ENCODE data around the gene IZUMO1.

IZUMO1 gene

DNA sequence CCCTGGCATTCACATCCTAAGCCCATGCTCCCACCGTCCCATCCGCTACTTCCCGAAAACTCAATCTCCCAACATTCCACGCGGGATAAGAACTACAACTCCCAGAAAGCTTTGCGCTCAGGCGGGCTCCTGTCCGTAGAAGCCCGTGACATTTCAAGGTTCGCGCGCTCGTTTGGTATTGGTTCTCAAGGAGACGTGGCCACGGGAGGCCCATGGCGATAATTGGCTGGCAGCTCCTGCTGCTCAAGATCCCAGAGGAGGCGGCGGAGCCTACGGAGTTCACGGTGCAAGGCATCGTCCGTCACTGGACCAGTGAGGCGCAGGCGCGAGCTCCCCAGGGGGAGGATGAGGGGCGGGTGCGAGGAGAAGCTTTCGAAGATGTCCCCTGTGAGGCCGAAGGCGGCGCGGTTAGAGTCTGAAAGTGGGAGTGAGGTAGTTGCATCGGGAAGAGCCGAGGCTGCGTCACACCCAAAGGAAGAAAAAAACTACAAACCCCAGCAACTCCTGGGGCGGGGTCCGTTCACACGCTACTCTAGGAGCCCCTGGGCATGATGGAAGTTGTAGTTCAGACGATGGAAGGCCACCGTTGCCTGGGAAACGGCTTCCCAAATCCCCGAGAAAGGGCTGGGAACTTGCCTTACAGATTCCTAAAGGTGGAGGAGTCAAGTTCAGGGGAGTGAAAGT is 26.0 kb downstream of the IZUMO1 start:
- Histone ChIP-seq H3K9me3 (ENCODE audit: control insufficient read depth, low read length) (no peaks in the 10 kb centered on the region), H2BK12ac (ENCODE audit: low read length in 2 of 2) (peak overlapping the region in 1 of 2 experiments; percentile 21), H3K27ac (ENCODE audit: low read length, poor library complexity, severe bottlenecking) (peak overlapping the region; percentile 75), H3K4me1 (ENCODE audit: control insufficient read depth, insufficient read depth, low read depth, low read length) (peaks cover 13% of the 10 kb centered on the region), H3K23ac (ENCODE audit: low read length in 2 of 2) (no peak overlapping the region), H3K36me3 (ENCODE audit: control insufficient read depth in 1 of 2, insufficient read depth in 2 of 2, low read depth in 1 of 2, low read length in 2 of 2) (no peaks in the 10 kb centered on the region), H3K14ac (ENCODE audit: low read length in 2 of 2) (no peak overlapping the region), H3K4me2 (ENCODE audit: low read length, poor library complexity, severe bottlenecking) (peak overlapping the region; percentile 49), H2AK5ac (ENCODE audit: low read length, severe bottlenecking) (no peak overlapping the region), H2BK5ac (ENCODE audit: low read depth, low read length, poor library complexity, severe bottlenecking) (no peak overlapping the region), H3K27me3 (ENCODE audit: control insufficient read depth in 1 of 2, insufficient read depth in 1 of 2, low read length in 2 of 2) (no peaks in the 10 kb centered on the region), H4K8ac (ENCODE audit: low read length) (peak overlapping the region; percentile 95), H3K9ac (ENCODE audit: low read length) (peak overlapping the region; percentile 88), H2BK120ac (ENCODE audit: low read depth, low read length) (peak overlapping the region; percentile 77), H3K4ac (ENCODE audit: low read depth in 1 of 2, low read length in 2 of 2) (peak overlapping the region; percentile 13 to 85), H3K79me1 (replicated peaks; ENCODE audit: low read length, poor library complexity, severe bottlenecking) (no peaks in the 10 kb centered on the region), H3K4me3 (ENCODE audit: insufficient read depth in 1 of 2, low read depth in 1 of 2, low read length in 2 of 2) (peak overlapping the region; percentile 68 to 84), H2BK15ac (ENCODE audit: low read depth, poor library complexity, severe bottlenecking) (peak overlapping the region; percentile 60), H4K91ac (ENCODE audit: low read length) (peak overlapping the region; percentile 89), H3K18ac (ENCODE audit: low read depth in 1 of 2, low read length in 2 of 2) (peak overlapping the region; percentile 47 to 76), H2AFZ (ENCODE audit: low read depth, low read length) (peak overlapping the region; percentile 66)
- peak; percentile 100 for DNase-seq
- WGBS: 1% methylated on average over 32 of the region's 42 CpGs

DNA sequence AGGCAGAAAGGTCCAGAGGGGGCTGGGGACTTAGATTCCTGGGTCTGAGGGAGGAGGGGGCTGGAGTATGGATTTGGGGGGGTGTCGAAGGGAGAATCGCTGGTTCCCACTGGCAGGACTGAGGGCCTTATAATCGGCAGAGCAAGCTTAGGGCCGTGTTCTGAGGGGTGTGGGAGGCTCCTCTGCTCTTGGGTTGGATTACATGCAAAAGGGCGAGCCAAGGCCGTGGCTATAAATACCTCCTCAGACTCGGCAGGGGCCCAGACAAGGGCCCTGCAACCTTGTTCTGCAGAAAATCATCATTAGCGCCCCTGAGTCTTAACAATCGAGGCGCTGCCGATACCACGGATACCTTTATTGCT is 26.5 kb downstream of the IZUMO1 start:
- H4K8ac ChIP-seq (ENCODE audit: low read length): peak overlapping the region; percentile 52
- H2AK5ac ChIP-seq (ENCODE audit: low read length, severe bottlenecking): no peak overlapping the region
- H3K27ac ChIP-seq (ENCODE audit: low read length, poor library complexity, severe bottlenecking): no peak overlapping the region
- H2BK15ac ChIP-seq (ENCODE audit: low read depth, poor library complexity, severe bottlenecking): no peak overlapping the region
- H3K4me2 ChIP-seq (ENCODE audit: low read length, poor library complexity, severe bottlenecking): no peak overlapping the region
- no peaks in the 10 kb centered on the region for H3K9me3 ChIP-seq (ENCODE audit: control insufficient read depth, low read length)
- peak overlapping the region; percentile 77 for H2BK120ac ChIP-seq (ENCODE audit: low read depth, low read length)
- no peaks in the 10 kb centered on the region for H3K27me3 ChIP-seq (ENCODE audit: control insufficient read depth in 1 of 2, insufficient read depth in 1 of 2, low read length in 2 of 2)
- H3K9ac ChIP-seq (ENCODE audit: low read length): peak overlapping the region; percentile 30
- peaks cover under 1% of the 10 kb centered on the region for H3K79me1 ChIP-seq (replicated peaks; ENCODE audit: low read length, poor library complexity, severe bottlenecking)
- peak overlapping the region; percentile 69 to 85 for H3K4ac ChIP-seq (ENCODE audit: low read depth in 1 of 2, low read length in 2 of 2)
- H3K18ac ChIP-seq (ENCODE audit: low read depth in 1 of 2, low read length in 2 of 2): peak overlapping the region; percentile 47 to 56
- peaks cover 14% of the 10 kb centered on the region for H3K4me1 ChIP-seq (ENCODE audit: control insufficient read depth, insufficient read depth, low read depth, low read length)
- 44% methylated on average over 12 of the region's 12 CpGs for WGBS
- peak overlapping the region in 1 of 2 experiments; percentile 84 for H3K4me3 ChIP-seq (ENCODE audit: insufficient read depth in 1 of 2, low read depth in 1 of 2, low read length in 2 of 2)
- H2BK12ac ChIP-seq (ENCODE audit: low read length in 2 of 2): peak overlapping the region in 1 of 2 experiments; percentile 50
- H2BK5ac ChIP-seq (ENCODE audit: low read depth, low read length, poor library complexity, severe bottlenecking): no peak overlapping the region
- no peak overlapping the region for H3K14ac ChIP-seq (ENCODE audit: low read length in 2 of 2)
- H4K91ac ChIP-seq (ENCODE audit: low read length): peak overlapping the region; percentile 11
- H3K36me3 ChIP-seq (ENCODE audit: control insufficient read depth in 1 of 2, insufficient read depth in 2 of 2, low read depth in 1 of 2, low read length in 2 of 2): no peaks in the 10 kb centered on the region
- DNase-seq: no peak
- H2AFZ ChIP-seq (ENCODE audit: low read depth, low read length): peak overlapping the region; percentile 66
- no peak overlapping the region for H3K23ac ChIP-seq (ENCODE audit: low read length in 2 of 2)

DNA sequence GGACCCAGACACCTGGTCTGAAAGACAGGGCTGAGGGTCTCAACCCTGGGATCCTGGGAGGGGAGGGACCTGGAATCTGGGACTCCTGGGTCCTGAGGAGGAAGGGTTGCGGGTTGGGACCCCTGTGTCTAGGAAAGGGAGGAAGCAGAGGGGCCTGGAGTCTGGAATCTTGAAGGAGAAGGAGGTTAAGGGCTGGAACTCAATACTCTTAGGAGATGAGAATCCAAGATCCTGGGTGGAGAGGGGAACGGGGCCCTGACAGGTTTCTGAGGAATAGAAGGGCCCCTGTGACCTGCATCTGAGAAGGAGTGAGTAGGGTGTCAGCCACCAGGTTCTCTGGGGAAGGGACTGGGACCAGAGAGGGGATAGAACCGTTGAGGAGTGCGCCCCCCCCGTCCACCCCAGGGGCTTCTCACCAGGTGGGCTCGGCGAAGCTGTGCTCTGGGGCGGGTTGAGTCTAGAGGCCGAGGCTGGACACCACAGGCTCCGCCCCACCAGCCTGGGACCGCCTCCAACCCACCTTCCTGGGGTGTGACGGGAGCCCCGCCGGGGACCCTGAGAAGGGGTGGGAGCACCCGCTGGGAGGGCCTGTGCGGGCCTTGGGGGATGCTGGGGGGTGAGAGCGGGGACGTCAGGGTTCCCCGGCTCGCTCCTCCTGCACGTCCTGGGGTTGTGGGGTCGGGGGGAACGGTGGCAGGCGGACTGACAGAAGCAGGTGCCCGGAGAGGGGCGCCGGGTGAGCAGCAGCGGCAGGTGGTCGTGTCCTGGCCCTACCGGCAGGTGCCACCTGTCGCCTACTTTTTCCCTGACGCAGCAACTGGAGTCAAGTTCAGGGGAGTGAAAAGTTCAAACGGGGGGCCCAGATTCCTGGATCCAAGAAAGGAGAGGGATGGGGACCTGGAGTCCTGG is 27.2 kb downstream of the IZUMO1 start, which contains the start of gene MAMSTR:
TSS of gene MAMSTR (minus strand) at position 463 of the 909 bp plus-strand sequence. CDS start 694 bp downstream, outside the sequence.
- no peaks in the 10 kb centered on the region for H3K27me3 ChIP-seq (ENCODE audit: control insufficient read depth in 1 of 2, insufficient read depth in 1 of 2, low read length in 2 of 2)
- 89% methylated on average over 32 of the region's 33 CpGs for WGBS
- H3K36me3 ChIP-seq (ENCODE audit: control insufficient read depth in 1 of 2, insufficient read depth in 2 of 2, low read depth in 1 of 2, low read length in 2 of 2): no peaks in the 10 kb centered on the region

More for the DNA sequence above, 27.2 kb downstream of the IZUMO1 start, which contains the start of gene MAMSTR:
- Histone ChIP-seq H3K18ac (ENCODE audit: low read depth in 1 of 2, low read length in 2 of 2) (peak within 1 kb of the TSS; percentile 47 to 56), H3K27ac (ENCODE audit: low read length, poor library complexity, severe bottlenecking) (no peak within 1 kb of the TSS), H3K9ac (ENCODE audit: low read length) (peak within 1 kb of the TSS; percentile 88), H2AFZ (ENCODE audit: low read depth, low read length) (peak within 1 kb of the TSS; percentile 66), H4K91ac (ENCODE audit: low read length) (peak within 1 kb of the TSS; percentile 28), H3K4me2 (ENCODE audit: low read length, poor library complexity, severe bottlenecking) (no peak within 1 kb of the TSS), H3K23ac (ENCODE audit: low read length in 2 of 2) (no peak within 1 kb of the TSS), H2BK5ac (ENCODE audit: low read depth, low read length, poor library complexity, severe bottlenecking) (no peak within 1 kb of the TSS), H2BK15ac (ENCODE audit: low read depth, poor library complexity, severe bottlenecking) (peak within 1 kb of the TSS; percentile 64), H3K9me3 (ENCODE audit: control insufficient read depth, low read length) (no peaks in the 10 kb centered on the region), H3K79me1 (replicated peaks; ENCODE audit: low read length, poor library complexity, severe bottlenecking) (peaks cover 8% of the 10 kb centered on the region), H2BK120ac (ENCODE audit: low read depth, low read length) (peak within 1 kb of the TSS; percentile 77), H2BK12ac (ENCODE audit: low read length in 2 of 2) (peak within 1 kb of the TSS in 1 of 2 experiments; percentile 70), H3K4me1 (ENCODE audit: control insufficient read depth, insufficient read depth, low read depth, low read length) (peaks cover 22% of the 10 kb centered on the region), H3K4ac (ENCODE audit: low read depth in 1 of 2, low read length in 2 of 2) (peak within 1 kb of the TSS; percentile 69 to 85), H3K14ac (ENCODE audit: low read length in 2 of 2) (no peak within 1 kb of the TSS), H2AK5ac (ENCODE audit: low read length, severe bottlenecking) (no peak within 1 kb of the TSS), H4K8ac (ENCODE audit: low read length) (peak within 1 kb of the TSS; percentile 55), H3K4me3 (ENCODE audit: insufficient read depth in 1 of 2, low read depth in 1 of 2, low read length in 2 of 2) (peak within 1 kb of the TSS in 1 of 2 experiments; percentile 84)
- no peak for DNase-seq

Measured in mesenchymal stem cell (in vitro differentiated cells and primary cell).